GM21390 (cell line): Measurements from ENCODE around the gene RBM10.
A peak's percentile ranks its signal among the peaks of the same experiment; 100 is the strongest.

Experiments
- ATAC-seq: cut with Tn5 transposase; IDR thresholded peaks from one replicate; pipeline ENCODE4 v1.9.1; 2021; ENCODE audit not compliant: unreplicated experiment

Gene RBM10

DNA sequence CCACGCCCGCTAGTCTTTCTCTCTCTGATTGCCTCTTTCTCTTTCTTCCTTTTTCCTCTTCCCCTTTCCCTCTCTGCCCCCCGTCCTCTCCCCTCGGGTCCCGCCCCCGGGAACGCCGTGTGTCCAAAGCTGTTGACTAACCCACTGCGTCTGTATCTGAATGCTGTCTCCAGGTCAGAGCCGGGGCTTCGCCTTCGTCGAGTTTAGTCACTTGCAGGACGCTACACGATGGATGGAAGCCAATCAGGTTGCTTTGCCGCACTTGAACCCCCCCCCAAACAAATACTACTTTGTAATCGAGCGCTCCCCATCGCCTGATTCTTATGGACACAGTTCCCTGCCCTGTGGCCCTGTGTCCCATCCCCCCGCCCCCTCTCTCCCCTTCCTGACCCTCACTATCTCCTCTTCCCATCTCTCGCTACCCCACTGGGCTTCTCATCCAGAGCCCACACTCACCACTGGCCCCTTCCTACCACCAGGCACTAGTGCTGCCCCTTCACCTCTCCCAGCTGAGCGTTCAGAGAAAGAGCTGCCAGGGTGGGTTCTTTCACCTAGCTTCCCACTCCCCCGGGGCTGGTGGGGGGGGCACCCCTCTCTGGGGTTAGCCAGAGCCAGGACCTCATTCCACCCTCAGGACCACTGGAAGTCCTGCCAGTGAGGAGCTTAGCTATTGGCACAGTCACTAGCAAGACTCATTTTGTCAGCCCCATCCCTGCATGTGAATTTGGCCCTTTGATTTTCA lies 30.0 kb downstream of the RBM10 start:
- no peak for ATAC-seq

- no peak for ATAC-seq
Observed at GRCh38 chrX:47175588-47175980, 30.6 kb downstream of the RBM10 start.

DNA sequence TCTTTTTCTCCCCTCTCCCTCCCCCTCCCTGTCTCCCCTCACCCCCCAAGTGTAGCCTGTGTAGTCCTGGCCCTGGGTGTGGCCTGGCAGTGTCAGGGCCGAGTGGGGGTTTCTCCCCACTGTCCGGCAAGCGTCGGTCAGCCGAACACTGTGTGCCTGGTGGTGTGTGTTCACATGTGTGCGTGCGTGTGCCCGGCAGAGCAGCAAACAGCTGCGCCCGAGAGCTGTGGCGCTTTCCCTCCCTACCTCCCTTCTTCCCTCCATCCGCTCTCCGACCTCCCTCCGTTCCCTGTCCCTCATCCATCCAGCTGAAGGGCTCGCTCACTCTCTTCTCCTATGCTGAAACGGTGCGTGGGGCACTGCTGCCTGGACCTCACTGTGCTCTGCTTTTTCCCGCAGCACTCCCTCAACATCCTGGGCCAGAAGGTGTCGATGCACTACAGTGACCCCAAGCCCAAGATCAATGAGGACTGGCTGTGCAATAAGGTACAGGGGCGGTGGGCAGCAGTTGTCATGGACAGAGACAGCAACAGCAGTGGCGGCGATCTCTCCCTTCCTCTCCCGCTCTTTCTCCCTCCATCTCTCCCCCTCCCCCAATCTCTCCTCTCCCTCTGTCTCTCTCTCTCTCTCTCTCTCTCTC lies 31.2 kb downstream of the RBM10 start:
- no peak for ATAC-seq

- ATAC-seq, result no peak
Observed at GRCh38 chrX:47177079-47177478, 32.1 kb downstream of the RBM10 start.

GRCh38 chrX:47178337-47178736 lies 33.3 kb downstream of the RBM10 start:
- no peak for ATAC-seq

GRCh38 chrX:47179221-47179927 lies 34.4 kb downstream of the RBM10 start:
- ATAC-seq, result no peak

GRCh38 chrX:47179928-47180255 lies 34.9 kb downstream of the RBM10 start:
- no peak for ATAC-seq

DNA sequence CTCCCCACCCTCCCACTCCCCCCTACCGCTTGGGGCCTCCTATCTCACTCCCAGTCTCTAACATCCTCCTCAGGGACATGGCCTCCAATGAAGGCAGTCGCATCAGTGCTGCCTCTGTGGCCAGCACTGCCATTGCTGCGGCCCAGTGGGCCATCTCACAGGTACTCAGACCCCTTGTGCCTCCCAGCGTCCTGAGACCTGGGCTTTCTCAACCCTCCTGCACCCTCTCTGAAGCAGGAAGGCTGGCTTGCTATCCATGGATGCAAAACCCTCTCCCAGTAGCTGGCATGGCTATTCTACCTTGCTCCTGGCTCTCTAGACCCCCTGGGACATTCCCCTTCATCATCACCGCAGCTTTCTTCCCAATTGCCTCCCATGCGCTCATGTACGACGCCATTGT lies 35.3 kb downstream of the RBM10 start:
- no peak for ATAC-seq

DNA sequence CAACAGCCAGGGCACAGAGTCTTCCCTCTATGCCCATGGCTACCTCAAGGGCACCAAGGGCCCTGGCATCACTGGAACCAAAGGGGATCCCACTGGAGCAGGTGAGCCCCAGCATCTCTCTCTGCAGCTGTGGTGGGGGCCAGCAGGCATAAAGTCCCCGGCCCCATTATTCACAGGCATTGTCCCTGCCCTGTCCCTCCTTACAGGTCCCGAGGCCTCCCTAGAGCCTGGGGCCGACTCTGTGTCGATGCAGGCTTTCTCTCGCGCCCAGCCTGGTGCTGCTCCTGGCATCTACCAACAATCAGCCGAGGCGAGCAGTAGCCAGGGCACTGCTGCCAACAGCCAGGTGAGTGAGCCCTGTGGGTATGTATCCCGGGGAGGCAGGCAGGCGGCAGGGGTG lies 36.3 kb downstream of the RBM10 start:
- no peak for ATAC-seq

GRCh38 chrX:47182106-47182700 lies 37.2 kb downstream of the RBM10 start:
- no peak for ATAC-seq

DNA sequence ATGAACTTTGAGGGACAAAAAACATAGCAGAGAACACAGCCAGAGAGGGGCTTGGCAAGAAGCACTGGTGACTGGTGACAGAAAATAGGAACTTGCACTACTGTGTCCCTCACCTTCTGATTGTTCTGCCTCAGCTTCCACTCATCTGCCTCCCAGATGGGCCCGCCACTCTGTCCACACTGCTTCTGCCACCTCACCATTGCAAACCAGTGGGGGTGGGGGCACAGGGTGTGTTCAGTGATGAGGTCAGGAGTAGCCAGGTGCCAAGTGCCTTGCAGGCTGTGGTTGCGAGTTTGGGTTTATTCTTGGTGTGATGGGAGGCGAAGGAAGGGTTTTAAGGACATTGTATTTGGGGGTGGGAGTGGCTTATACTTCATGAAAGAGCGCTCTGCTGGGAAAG lies 39.5 kb downstream of the RBM10 start:
- ATAC-seq, result no peak

DNA sequence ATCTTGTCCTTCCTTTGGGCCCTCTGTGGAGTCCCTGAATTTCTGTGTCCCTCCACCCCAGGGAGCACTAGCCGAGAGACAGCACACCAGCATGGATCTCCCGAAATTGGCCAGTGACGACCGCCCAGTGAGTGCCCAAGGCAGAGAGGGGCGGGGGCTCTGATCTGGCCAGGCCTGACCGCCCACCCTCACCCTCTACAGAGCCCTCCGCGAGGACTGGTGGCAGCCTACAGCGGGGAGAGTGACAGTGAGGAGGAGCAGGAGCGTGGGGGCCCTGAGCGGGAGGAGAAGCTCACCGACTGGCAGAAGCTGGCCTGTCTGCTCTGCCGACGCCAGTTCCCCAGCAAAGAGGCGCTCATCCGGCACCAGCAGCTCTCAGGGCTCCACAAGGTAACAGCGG lies 40.2 kb downstream of the RBM10 start:
- ATAC-seq, result no peak

DNA sequence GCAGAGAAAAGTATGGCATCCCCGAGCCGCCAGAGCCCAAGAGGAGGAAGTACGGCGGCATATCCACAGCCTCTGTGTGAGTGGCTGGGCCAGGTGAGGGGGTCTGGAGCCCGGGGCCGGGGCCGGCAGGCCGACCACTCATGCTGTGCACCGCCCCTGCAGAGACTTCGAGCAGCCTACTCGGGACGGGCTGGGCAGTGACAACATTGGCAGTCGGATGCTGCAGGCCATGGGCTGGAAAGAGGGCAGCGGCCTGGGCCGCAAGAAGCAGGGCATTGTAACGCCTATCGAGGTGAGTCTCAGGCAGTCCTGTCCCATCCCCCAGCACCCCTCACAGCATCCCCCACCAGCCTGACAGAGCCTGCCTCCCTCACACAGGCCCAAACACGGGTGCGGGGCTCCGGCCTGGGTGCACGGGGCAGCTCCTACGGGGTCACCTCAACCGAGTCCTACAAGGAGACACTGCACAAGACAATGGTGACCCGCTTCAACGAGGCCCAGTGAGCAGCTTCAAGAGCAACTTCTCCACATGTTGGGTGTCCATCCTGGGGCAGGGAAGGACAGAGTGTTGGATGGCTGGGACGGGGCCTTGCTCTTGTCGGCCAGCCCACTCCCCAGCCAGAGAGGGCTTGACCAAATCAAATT lies 41.2 kb downstream of the RBM10 start:
- ATAC-seq, result no peak

GRCh38 chrX:47187106-47187677 lies 42.2 kb downstream of the RBM10 start:
- no peak for ATAC-seq

DNA sequence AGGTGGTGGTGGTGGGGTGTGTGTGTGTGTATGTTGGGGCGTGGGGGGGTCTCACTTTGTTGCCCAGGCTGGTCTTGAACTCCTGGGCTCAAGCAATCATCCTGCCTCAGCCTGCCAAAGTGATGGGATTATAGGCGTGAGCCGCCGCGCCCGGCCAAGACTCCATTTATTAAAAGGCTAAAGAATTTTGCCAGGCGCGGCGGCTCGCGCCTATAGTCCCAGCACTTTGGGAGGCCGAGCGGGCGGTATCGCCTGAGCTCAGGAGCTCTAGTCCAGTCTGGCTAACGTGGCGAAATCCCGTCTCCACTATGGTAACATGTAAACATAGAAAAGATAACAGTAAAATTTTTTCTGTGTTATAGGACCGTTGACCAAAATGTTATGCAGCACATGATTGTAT lies 44.9 kb downstream of the RBM10 start:
- ATAC-seq, result no peak

DNA sequence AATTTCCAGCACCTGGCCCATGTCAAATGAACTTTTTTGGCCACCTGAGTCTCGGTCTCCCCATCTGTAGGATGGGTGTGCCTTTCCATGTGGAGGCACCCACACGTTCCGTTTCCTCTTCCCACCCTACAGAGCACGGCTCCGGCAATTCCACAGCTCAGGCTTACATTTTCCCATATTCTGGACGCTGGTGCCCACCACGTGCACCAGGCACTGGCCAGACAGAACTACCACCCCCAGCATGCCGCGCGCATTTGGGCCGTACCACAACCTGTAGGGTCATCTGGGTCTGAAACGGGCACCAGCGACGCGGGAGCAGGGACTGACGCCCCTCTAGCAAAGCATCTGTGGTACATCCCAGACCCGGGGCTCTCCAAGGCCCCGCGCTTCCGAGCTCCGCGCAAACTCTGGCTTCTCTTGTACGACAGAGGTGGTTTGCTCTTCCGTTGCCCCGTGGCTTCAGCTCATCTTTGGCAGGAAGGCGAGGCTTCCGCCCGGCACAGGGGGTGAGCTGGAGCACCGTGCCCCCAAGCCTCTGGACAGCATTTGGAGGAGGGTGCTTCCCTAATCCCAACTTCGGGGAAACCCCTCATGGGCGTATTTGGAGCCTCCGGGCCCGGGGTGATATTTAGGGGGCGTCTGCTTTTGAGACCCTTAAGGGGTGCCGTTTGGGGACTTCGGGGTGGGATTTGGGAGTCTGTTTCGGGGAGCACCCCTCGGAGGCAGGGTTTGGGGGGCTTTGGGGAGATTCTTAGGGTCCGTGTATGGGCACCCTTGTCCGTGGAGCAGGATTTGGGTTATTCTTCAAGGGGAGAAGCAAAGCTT lies 45.6 kb downstream of the RBM10 start:
- peak; percentile 70 for ATAC-seq

DNA sequence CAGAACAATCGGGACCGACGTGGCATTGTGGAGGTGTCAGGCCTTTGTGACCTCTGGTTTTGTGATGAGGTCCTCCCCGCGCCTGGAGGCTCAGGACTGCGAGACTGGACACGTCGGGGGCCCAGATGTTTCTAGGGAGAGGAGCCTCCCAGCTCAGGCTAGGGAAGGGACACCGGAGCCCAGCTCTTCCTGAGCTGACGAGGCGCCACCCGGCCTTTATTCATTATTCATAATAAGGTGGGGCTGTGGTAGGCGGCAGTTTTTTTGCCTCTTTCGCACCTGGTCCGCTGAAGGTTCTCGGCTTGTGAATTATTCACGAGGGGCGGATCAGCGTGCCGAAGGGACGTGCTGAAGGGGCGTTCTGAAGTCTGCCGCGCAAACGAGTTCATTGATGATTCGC lies 46.3 kb downstream of the RBM10 start:
- ATAC-seq, result no peak

GRCh38 chrX:47191806-47192401 lies 46.9 kb downstream of the RBM10 start:
- ATAC-seq, result no peak

DNA sequence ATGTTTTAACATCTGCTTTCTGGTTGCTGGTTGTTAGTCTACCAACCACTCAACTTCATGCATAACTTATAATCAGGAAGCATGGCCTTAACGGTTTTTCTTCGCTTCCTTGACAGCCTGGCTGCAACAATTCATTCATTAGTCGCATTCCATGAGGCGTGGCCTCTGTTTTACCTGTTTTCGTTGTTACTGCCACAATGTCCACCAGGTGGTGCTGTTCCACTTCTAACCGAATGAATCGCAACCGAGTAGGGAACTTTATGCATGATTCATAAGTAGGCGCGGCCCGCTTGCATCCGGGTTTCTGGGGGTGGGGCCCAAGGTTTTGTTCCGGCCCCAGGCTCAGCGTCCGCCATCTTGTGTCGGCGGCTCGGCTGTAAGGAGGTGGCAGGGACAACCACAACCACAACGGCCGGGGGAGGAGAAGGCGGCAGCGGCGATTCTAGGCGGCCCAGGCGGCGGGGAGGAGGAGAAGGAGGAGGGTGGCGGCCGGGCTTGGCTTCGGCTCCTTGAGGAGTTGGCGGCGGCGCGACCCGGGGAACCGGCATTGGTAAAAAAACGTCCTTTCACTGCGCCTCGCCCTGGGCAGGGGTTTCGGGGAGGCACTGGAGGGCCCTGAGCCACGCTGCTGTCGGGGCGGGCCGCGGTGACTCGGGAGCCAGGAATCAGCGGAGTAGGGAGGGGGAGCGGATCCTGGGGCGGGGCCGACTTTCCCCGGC lies 48.6 kb downstream of the RBM10 start, which contains the start of gene UBA1:
Gene UBA1 (plus strand): TSS at position 355 of the 719 bp plus-strand sequence. CDS start 4,974 bp downstream, outside the sequence.
- ATAC-seq, result peak; percentile 46
